Measurements from ENCODE around the gene PCDHA10.

GRCh38 chr5:140828362-140828737, 27.3 kb upstream of the PCDHA10 start:
- TF ChIP-seq TAF1 (IDR thresholded peaks at IDR 0.05; ENCODE audit: borderline replicate concordance, insufficient read depth, low read length) (no peak), POLR2AphosphoS5 (IDR thresholded peaks at IDR 0.05; ENCODE audit: low read depth, low read length) (no peak)
